Stomach (tissue), 9 donors: Measurements from ENCODE around the gene KCNQ5. TPM values are rescaled to one million over a fixed set of nuclear protein-coding genes. Genes with fewer than 3 reads are reported as not detected.

Experiments
- DNase-seq, 2 donors: peaks; one replicate each; pipeline versions ENCODE4 v3.0.0 to v3.0.0-alpha.2; 2013 to 2019
- H3K27ac ChIP-seq, 5 donors: fragments of 200-600 bp in 4 of 5; sonication (generic) in 4 of 5; one replicate each; pipeline ENCODE4 v1.5.1; 2013 to 2019; ENCODE audit warnings: mild to moderate bottlenecking in 1 of 5, moderate library complexity in 1 of 5
- H3K27me3 ChIP-seq, 3 donors: fragments of 200-600 bp; sonication (generic); one replicate each; pipeline ENCODE4 v1.5.1; 2017 to 2019; ENCODE audit warnings: mixed run types in 1 of 3
- H3K36me3 ChIP-seq, 4 donors: fragments of 200-600 bp; sonication (generic); 1 replicate in 3 of 4; 2 replicates in 1 of 4; pipeline ENCODE4 v1.5.1; 2016 to 2019
- H3K4me1 ChIP-seq, 4 donors: fragments of 200-600 bp; sonication (generic); one replicate each; pipeline ENCODE4 v1.5.1; 2016 to 2019
- H3K4me3 ChIP-seq, 4 donors: fragments of 200-600 bp; sonication (generic) in 3 of 4; one replicate each; pipeline ENCODE4 v1.5.1; 2016 to 2019; ENCODE audit warnings: mild to moderate bottlenecking in 1 of 4
- H3K9me3 ChIP-seq, 4 donors: fragments of 200-600 bp; sonication (generic); one replicate each; pipeline ENCODE4 v1.5.1; 2016 to 2019
- CTCF ChIP-seq, 7 experiments: fragments of 450-650 bp in 4 of 7; fragments of 200-600 bp in 3 of 7; sonication (generic) in 3 of 7; IDR thresholded peaks; one replicate each; pipeline ENCODE4 v1.5.1; 2016 to 2019; ENCODE audit warnings: antibody characterized with exemption in 7 of 7, control low read depth in 2 of 7, mild to moderate bottlenecking in 1 of 7
- EP300 ChIP-seq: sonication (generic); formaldehyde crosslinking; IDR thresholded peaks from one replicate; pipeline ENCODE4 v1.6.1; 2017; ENCODE audit warnings: antibody characterized with exemption
- POLR2A ChIP-seq, 4 donors: fragments of 450-650 bp; IDR thresholded peaks; one replicate each; pipeline ENCODE4 v1.6.1; 2016; ENCODE audit warnings: antibody characterized with exemption in 4 of 4, control low read depth in 2 of 4, mild to moderate bottlenecking in 1 of 4, moderate library complexity in 1 of 4
- POLR2AphosphoS5 ChIP-seq, 3 donors: sonication (generic); formaldehyde crosslinking; IDR thresholded peaks; one replicate each; pipeline ENCODE4 v1.6.1; 2016; ENCODE audit warnings: antibody characterized with exemption in 3 of 3
- WGBS, 5 donors: extraction: QIAGEN DNeasy Blood & Tissue Kit in 3 of 5; methylation state at CpG; one replicate each; pipeline versions ENCODE4 v1.1.5 to v1.1.7; 2013 to 2018; 5-methylcytosine and 5-hydroxymethylcytosine counted together
- intact Hi-C: fragments of 100-400 bp; cut with DNase I; formaldehyde crosslinking; loops from one replicate; pipeline ENCODE4 v1.15.1; 2023; ENCODE audit warnings: low total_unique reads
- polyA plus RNA-seq, 3 donors: library from polyadenylated mRNA; stranded (reverse); fragments of 200-250 nt; gene quantifications; one replicate each; pipeline ENCODE4 v1.2.3, GENCODE V29; 2013
- total RNA-seq, 5 donors: library from RNA; depleted of rRNA; stranded (reverse); fragments of >200 nt; gene quantifications; one replicate each; pipeline versions ENCODE4 v1.1.0 to v1.2.3, GENCODE V29; 2014 to 2016
- donor health status: healthy with polysubstance abuse.
- donor health status: Bipolar disorder and iron deficiency.
- donor health status: healthy.

Gene KCNQ5
- total and polyA plus RNA-seq, 8 donors, result 0.12 to 2.8 (median 0.37) TPM; not detected in 2

DNA sequence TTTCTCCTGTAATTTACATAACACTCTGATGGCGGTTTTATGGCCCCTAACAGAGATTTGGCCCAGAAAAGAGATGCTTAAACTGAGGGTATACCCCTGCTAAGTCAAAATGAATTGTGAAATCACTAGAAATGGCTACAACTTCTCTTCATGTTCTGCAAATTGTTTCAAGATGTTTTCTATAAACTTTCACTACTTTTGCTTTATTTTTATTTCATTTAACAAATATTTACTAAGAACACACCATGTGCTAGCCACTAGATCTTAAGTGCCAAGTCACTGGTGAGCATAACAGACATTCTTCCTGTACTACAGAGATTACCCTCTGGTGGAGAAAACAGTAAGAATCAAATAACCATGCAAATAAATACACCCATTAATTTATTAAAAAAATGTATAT is 87.6 kb downstream of the KCNQ5 start:
- DNase-seq, result no peak
- no peaks in the 10 kb centered on the region for H3K27me3 ChIP-seq
- no peak for TF ChIP-seq POLR2AphosphoS5 (IDR thresholded peaks at IDR 0.05)
- no peak for TF ChIP-seq CTCF (IDR thresholded peaks at IDR 0.05)
- no peak for TF ChIP-seq POLR2A (IDR thresholded peaks at IDR 0.05)
- TF ChIP-seq EP300, result no peak
- 56 to 96% (median 75%) methylated on average over 1 of the region's 1 CpG for WGBS, 5 donors
- H3K36me3 ChIP-seq, result no peaks in the 10 kb centered on the region
- H3K9me3 ChIP-seq, result peaks cover 0 to 13% (median 6%) of the 10 kb centered on the region in 4 donors
- no peaks in the 10 kb centered on the region for H3K4me1 ChIP-seq
- H3K4me3 ChIP-seq, result no peak overlapping the region
- no peak overlapping the region for H3K27ac ChIP-seq
- intact Hi-C loops, result no loop called here

GRCh38 chr6:72711731-72712130 is 89.9 kb downstream of the KCNQ5 start:
- Histone ChIP-seq H3K4me3 (no peak overlapping the region), H3K27ac (no peak overlapping the region), H3K4me1 (no peaks in the 10 kb centered on the region), H3K9me3 (peaks cover 0 to 13% (median 6%) of the 10 kb centered on the region in 4 donors), H3K27me3 (no peaks in the 10 kb centered on the region), H3K36me3 (no peaks in the 10 kb centered on the region)
- WGBS, 5 donors, result 95 to 98% (median 97%) methylated on average over 1 of the region's 1 CpG
- DNase-seq, result no peak
- intact Hi-C loops, result no loop called here
- TF ChIP-seq EP300 (no peak), CTCF (IDR thresholded peaks at IDR 0.05) (no peak), POLR2AphosphoS5 (IDR thresholded peaks at IDR 0.05) (no peak), POLR2A (IDR thresholded peaks at IDR 0.05) (no peak)

DNA sequence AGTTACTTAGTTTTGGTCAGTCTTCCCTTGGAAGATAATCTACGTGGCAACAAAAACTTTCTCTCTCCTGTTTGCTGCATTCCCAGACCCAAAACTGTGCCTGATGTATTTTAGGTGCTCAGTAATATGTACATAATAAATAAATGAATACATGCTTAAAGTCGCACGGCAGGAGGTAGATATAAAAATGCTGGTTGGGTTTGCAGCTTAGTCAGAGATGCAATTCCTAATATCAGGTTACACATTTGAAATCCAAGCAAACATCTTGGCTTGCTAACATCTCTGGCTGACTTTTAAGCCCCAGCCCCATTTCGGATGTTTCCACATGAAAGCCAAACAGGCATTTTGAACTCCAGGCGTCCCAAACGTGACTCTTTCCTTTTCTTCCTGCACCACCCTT is 91.0 kb downstream of the KCNQ5 start:
- H3K4me1 ChIP-seq, result no peaks in the 10 kb centered on the region
- intact Hi-C loops, result no loop called here
- peaks cover 0 to 13% (median 6%) of the 10 kb centered on the region in 4 donors for H3K9me3 ChIP-seq
- no peak for DNase-seq
- no peak for TF ChIP-seq POLR2AphosphoS5 (IDR thresholded peaks at IDR 0.05)
- TF ChIP-seq EP300, result no peak
- TF ChIP-seq POLR2A (IDR thresholded peaks at IDR 0.05), result no peak
- no peaks in the 10 kb centered on the region for H3K27me3 ChIP-seq
- no peak overlapping the region for H3K4me3 ChIP-seq
- no peaks in the 10 kb centered on the region for H3K36me3 ChIP-seq
- WGBS, 5 donors, result 77 to 84% (median 80%) methylated on average over 6 of the region's 6 CpGs
- H3K27ac ChIP-seq, result no peak overlapping the region

DNA sequence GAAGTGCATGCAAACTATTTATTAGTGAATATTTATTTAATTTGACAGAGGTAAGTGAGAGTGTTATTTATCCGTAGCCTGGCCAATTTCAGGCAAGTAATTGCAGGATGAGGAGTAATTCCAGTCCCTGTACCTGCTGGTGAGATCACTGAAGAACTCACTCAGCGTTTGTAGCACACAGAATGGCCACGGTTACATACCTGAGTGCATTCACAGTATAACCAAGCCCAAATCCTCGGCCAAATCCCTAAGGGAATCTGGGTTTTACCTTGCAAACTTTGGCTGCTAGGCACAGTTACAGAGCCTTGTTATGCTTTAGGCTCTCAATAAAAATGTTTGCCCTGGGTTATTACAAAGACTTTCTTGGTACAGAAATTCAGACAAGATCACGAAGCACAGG is 93.3 kb downstream of the KCNQ5 start:
- H3K36me3 ChIP-seq, result no peaks in the 10 kb centered on the region
- WGBS, 5 donors, result 71 to 85% (median 80%) methylated on average over 5 of the region's 5 CpGs
- H3K27me3 ChIP-seq, result no peaks in the 10 kb centered on the region
- no peak overlapping the region for H3K4me3 ChIP-seq
- H3K27ac ChIP-seq, result no peak overlapping the region
- no peaks in the 10 kb centered on the region for H3K4me1 ChIP-seq
- H3K9me3 ChIP-seq, result peaks cover 0 to 7% (median 3%) of the 10 kb centered on the region in 4 donors
- TF ChIP-seq POLR2A (IDR thresholded peaks at IDR 0.05) (no peak), EP300 (no peak), CTCF (IDR thresholded peaks at IDR 0.05) (no peak), POLR2AphosphoS5 (IDR thresholded peaks at IDR 0.05) (no peak)
- DNase-seq, result no peak
- intact Hi-C loops, result no loop called here

DNA sequence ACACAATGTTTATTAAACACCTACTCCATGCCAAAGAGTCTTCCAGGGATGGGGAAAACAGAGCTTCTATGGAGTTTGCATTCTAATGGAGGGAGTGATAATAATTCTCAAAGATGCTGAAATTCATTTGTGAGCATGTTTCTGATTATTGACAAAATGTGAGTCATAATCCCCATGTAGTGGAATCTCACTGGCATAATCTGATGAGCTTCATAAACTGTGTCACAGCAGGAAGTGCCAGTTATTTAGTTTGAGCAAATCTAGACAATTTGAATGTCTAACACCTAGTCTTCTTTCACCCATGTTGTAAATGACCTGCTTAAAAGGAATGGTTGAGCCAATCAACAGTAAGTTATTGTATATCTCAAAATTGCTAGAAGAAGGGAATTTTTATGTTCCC is 95.1 kb downstream of the KCNQ5 start:
- DNase-seq, result no peak
- H3K27ac ChIP-seq, result no peak overlapping the region
- H3K27me3 ChIP-seq, result no peaks in the 10 kb centered on the region
- no peak overlapping the region for H3K4me3 ChIP-seq
- H3K36me3 ChIP-seq, result no peaks in the 10 kb centered on the region
- no peaks in the 10 kb centered on the region for H3K4me1 ChIP-seq
- intact Hi-C loops, result no loop called here
- H3K9me3 ChIP-seq, result no peaks in the 10 kb centered on the region
- TF ChIP-seq EP300, result no peak
- TF ChIP-seq POLR2AphosphoS5 (IDR thresholded peaks at IDR 0.05), result no peak
- no peak for TF ChIP-seq CTCF (IDR thresholded peaks at IDR 0.05)
- no peak for TF ChIP-seq POLR2A (IDR thresholded peaks at IDR 0.05)
